GM19240 (cell line): ENCODE data around the gene LYPD5.
"Not testable (repeated sequence)": the region's sequence is repeated elsewhere in the genome, so short reads cannot be mapped to it uniquely, and the experiment has no call there.

Source experiments
- DNase-seq: peaks from one replicate; pipeline ENCODE4 v3.0.0; 2011; ENCODE audit warnings: low spot score; ENCODE audit not compliant: insufficient read length

Gene LYPD5

GRCh38 chr19:43779147-43779819, 23.0 kb downstream of the LYPD5 start:
- DNase-seq: no peak

DNA sequence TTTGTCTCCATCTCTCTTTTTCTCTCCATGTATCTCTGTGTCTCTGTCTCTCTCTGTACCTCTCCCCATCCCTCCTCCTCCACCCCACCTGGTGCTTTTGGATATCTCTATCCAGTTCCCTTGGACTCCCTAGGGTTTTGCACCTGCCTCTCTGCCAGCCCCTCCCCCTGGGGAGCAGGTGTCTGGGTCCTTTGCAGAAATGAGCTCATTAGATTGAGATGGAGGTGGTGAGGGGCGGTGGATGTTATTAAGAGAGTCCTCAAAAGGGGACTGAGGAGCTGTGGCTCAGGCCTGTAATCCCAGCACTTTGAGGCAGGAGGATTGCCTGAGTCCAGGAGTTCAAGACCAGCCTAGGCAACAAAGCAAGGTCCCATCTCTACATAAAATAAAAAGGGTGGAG, 23.6 kb downstream of the LYPD5 start:
- no peak for DNase-seq

GRCh38 chr19:43777163-43777695, 25.0 kb downstream of the LYPD5 start:
- DNase-seq: no peak

DNA sequence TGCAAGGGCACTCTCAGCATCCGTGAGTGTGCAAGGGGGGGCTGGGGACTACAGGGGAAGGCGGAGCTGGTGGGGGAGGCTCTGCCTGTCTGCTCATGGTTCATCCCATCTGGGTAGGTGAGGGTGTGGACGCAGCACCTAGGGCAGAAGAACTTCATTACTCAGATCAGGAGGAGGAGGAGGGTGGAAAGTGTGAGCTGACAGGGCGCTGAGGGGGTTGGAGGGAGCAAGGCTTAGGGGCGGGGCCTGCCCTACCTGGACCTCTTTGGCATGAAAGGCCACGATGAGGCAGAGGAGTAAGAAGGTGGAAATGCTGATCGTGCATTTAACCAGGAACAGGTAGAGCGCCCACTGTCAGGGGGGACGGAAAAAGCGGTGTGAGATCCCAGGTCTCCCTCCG, 26.0 kb downstream of the LYPD5 start:
- no peak for DNase-seq

- DNase-seq: no peak
These were observed 26.9 kb downstream of the LYPD5 start for GRCh38 chr19:43775299-43775890.

DNA sequence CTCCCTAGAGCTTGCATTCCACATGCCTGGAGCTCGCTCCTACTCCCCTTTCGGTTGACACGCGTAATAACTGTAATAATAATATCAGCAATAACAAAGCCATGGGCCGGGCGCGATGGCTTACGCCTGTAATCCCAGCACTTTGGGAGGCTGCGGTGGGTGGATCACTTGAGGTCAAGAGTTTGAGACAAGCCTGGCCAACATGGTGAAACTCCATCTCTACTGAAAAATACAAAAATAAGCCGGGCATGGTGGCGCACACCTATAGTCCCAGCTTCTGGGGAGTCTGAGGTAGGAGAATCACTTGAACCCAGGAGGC, 27.3 kb downstream of the LYPD5 start:
- DNase-seq: not testable (repeated sequence)

DNA sequence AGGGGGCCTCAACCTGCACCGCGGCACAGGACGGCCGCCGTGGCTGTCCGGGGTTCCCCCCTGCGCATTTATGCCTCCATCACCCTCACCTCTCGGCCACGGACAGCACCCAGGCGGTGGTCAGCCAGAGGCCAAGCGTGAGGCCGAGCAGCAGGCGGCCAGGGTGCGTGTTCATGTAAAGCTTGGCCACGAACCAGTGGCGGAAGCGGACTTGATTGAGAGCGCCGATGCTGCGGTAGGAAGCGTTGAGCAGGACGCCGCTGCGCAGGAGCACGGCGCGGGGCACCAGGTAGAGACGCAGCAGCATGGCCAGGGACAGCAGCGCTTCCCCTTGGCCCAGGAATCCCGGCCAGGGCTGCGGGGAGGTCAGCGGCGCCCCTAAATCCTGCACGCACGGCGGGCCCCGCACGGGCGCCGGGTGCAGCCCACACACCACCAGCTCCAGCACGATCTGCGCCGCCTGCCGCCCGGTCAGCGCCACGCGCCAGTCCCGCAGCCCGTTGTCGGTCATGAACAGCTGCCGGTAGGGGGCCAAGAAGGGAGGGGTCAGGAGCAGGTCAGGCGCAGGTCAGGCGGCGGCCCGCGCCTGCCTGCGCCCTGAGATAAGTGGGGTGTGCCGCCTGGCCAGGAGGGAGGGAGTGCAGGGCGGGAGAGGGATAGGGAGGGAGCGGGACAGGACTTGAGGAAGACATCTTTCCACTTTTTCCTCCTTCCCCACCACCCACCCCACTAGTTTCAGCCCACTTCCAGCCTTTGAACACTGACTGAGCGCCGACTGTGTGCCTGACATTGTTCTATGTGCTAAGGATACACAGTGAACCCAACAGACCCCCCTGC, 27.9 kb downstream of the LYPD5 start:
- DNase-seq: no peak

DNA sequence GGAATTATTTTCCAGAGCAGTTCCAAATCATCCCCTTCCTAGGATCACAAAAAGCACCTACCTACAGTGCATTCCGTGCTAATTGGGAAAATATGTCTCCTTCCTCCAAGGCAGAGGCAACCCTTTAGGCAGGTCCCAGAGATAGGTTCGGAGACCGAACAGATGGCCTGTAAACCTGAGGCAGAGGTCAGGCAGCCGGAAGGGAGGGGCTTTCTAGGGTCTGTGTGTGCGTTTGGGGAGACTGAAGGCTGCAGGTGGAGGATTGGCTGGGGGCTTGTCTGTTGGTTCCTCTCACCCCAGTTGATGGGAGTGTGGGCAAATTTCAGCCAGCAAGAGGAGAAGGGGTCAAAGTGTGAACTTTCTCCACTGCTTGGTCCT, 28.5 kb downstream of the LYPD5 start:
- no peak for DNase-seq

DNA sequence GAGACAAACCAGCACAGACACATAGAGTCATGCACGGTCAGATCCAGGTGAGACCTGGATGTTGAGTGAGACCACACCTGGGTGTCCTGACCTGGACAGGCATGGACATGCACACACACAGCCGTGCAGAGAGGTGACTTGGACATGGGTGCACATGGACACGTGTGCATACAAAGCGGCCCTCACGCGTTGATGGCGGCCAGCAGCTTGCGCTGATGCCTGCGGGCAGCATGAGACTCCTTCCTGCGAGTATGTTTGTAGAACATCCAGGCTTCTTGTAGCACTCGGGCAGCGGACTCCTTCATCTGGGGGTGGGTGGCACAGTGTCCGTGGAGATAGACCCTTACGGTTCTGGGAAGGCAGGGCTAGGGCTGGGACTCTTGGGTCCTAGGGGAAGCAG, 33.0 kb downstream of the LYPD5 start:
- DNase-seq: no peak

DNA sequence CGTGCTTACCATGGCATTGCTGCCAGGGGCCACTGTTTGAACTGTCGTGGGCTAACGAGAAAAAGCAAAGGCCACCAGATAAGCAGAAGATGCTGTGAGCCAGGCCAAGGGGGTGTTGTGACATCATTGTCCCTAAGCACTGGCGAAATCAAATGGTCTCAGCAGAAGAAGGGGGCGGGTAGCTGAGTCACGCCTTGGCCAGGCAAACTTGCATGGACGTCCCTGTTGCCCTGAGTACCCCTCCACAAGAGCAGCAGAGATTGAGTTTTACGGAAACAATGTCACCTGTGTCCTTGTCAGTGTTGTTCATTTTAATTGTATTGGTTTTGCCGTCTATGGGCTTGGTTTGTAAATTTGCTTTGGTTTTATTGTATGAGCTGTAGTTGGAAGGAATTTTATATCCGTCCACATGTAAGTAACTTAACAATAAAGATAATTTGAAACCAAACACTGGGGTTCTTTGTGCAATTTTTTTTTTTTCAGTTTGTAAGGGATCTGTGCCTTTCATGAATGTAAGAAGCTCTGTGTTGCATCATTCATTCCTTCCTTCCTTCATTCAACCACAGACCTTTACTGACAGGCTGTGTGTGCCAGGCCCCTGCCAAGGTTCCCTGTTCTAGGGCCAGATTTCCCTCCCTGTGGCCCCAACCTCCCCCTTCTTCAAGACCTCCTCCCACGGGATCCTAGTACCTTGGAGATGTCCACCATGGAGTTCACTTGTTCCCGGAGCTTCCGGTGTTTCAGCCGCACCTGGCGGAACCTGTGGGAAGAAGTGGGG, 33.8 kb downstream of the LYPD5 start:
- DNase-seq: no peak

DNA sequence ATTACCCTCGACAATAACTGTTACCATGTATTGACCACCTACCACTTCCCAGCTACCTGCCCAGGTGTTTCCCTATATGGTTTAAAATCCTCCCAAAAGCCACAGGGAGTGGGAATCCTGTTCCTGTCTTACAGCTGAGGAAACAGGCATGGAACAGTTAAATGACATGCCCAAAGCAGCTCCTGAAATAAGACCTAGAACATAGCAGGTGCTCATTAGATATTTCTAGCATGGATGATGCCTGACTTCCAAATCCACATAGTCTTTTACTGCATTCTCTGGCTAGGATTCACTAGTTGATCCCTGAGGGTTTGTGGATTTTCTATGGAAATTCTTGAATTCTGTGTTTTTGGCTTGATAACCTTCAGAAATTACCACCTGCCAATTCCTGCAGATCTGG, 34.4 kb downstream of the LYPD5 start:
- DNase-seq: no peak

GRCh38 chr19:43767316-43767715, 34.9 kb downstream of the LYPD5 start:
- no peak for DNase-seq

DNA sequence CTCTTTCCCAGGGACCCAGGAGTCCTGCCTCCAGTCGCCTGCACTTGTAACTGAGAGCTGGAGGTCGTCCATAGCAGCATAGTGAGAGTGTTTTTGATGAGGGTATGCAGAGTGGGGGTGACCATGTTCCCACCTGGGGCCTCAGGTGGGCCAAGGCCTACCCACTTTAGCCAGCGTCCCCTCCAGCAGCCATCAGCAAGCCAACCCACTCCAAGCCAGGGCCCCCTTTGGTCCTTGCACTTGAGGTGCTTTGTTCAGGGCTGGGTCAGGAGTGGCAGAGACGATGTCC, 35.5 kb downstream of the LYPD5 start:
- DNase-seq: no peak

GRCh38 chr19:43765109-43765876, 37.0 kb downstream of the LYPD5 start:
- no peak for DNase-seq

DNA sequence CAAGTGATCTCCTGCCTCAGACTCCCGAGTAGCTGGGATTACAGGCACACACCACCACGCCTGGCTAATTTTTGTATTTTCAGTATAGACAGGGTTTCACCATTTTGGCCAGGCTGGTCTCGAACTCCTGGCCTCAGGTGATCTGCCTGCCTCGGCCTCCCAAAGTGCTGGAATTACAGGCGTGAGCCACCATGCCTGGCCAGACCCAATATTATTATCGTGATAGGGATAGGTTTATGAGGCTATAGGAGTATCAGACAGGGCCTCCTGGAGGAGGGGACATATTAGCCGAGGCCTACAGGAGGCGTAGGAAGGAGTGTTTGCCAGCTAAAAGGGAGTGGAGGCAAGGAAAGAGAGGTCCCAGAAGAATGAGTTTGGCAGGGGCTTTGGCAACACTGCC, 37.6 kb downstream of the LYPD5 start:
- DNase-seq: not testable (repeated sequence)

DNA sequence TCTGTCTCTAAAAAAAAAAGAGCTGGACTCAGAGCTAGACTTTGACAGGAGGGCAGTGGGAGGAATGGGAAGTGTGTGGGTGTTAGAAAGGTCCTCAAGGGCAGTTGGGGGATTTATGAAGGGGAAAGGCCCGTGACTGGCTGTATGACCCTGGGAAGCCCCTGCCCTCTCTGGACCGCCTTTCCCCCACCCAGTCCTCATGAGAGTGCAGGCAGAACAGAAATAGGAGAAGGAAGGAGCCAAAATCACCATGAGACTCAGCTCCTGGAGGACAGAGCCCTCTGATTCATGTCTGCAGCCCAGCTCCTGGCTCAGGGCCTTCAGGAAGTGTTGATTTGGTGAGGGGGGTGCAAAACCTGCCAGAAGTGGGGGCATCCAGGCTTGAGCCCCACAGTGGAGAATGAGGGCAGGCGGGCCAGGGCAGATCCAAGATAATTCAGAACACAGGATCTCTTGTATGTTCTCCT, 38.7 kb downstream of the LYPD5 start:
- DNase-seq: no peak

GRCh38 chr19:43762814-43763213, 39.4 kb downstream of the LYPD5 start:
- no peak for DNase-seq

DNA sequence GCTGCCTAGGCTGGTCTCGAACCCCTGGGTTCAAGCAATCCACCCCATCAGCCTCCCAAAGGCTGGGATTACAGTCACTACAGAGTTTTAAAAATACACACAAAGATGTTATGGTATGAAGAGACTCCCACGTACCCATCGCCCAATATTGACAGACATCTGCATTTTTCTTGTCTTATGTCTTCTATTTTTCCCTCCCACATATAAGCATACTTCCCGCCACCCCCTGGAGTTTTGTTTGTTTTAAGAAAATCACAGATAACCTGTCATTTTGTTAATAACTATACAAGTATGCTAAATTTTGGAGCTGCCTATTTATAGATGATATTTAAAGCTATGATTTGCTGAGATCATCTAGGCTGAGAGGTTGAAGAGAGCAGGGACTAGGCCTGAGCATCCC, 41.3 kb downstream of the LYPD5 start:
- DNase-seq: no peak

- no peak for DNase-seq
These were observed 42.7 kb downstream of the LYPD5 start for GRCh38 chr19:43759515-43759914.

GRCh38 chr19:43755256-43755801, 46.9 kb downstream of the LYPD5 start:
- DNase-seq: no peak
